HS-27A (cell line): ENCODE data around the gene CADPS2.

Experiments used
- DNase-seq: peaks from one replicate; pipeline ENCODE4 v3.0.0-alpha.2; 2012; ENCODE audit warnings: low read depth, missing footprints

The CADPS2 gene

DNA sequence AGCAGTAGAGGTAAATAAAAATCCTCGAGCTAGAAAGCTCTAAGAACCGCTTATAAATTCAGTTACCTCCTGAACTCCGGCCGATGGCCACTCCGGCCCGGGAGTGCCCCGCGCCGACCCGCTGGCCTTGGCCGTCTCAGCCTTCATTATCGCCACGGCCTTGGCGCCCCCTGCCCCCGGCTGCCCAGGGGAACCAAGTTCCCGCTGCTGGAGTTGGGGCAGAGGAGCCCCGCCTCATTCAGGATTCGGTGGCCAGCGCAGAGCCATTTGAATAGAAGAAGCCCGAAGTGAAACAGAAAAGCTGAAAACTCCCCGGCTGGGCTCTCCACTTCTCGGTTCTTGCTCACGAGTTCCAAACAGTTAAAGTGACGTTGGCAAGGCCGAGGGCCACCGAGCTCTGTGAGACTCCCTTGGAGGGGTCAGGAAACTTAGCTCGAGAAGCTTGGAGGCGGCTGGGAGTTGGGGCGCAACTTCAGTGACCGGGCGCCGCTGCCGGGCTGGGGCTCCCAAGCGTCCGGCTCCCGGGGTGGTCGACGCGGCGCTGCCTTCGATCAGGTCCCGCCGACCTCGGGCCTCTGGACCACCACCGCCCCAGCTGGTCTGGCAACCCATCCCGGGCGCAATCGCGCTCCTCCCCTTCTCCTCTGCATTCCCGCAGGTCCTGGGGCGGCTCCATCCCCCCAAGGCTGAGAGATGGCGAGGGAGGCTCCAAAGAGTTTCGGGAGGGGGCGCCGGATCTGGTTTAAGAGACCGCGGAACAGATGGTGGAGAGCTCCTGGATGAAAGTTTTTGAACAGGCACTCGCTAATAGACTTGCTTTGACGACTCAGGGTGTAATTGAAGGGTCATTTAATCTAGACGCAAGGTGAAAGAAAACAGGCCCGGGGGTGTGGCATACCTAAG is 575.9 kb downstream of the CADPS2 start:
- DNase-seq, result no peak

GRCh38 chr7:122309421-122309820 is 576.8 kb downstream of the CADPS2 start:
- no peak for DNase-seq

DNA sequence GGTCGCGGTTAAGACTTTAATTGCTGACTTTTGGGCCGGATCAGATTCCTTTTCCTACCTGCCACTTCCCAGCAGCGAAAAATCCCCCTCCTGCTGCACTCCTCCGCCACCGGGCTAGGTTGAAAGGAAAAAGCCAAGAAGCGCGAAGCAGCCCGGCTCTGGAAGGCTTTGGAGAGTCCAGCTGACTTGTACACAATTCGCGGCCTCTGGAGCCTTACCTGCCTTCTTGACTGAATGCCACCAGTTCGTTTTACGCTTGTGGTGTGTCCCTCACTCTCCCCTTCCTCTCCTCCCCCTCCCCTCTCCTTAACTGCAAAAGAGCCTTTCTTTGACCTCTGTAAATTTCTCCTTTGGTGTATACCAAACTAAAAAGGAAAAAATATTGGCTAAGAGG is 579.0 kb downstream of the CADPS2 start:
- DNase-seq, result no peak

DNA sequence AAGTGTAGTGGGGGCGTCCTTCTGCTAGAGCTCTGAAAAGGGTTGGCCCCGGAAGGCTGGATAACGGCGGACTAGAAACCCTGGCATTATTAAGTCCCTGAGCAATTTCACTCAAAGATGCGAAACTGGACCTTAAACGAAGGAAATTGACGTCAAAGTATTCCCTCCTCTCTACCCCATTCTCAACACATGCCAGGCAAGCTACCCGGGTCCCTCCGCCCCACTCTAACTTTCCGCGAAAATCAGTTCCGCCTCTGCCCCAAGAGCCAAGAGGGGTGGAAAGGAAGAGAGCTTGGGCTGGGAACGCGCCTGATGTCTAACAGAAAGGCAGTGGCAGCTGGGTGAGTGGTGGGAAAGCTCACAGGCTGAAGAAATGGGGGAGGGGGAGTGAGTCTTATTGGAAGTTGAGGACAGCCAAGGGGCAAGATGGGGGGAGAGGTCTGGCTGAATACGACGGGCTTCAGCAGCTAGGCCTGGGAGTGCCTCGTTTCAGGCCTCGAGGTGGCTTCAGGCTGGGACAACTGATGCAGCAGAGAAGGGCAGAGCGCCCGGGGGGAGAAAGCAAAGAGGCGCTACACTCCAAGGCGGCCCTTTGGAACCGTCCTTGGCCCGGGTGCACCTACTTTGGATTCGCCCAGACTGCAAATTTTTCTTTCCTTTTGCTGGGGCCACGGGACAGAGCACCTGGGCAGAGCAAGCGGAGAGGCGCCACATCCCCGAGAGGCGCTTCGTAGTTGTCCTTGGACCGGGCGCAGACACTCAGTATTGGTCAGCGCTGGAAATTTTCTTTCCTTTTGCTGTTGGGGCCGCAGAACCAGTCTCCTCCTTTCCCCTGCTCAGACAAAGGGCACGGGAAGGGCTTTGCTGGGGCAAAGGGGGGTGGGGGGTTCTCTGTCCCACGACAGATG is 579.7 kb downstream of the CADPS2 start:
- no peak for DNase-seq

GRCh38 chr7:122305475-122306319 is 580.6 kb downstream of the CADPS2 start:
- DNase-seq, result no peak

GRCh38 chr7:122304996-122305421 is 581.3 kb downstream of the CADPS2 start:
- no peak for DNase-seq

DNA sequence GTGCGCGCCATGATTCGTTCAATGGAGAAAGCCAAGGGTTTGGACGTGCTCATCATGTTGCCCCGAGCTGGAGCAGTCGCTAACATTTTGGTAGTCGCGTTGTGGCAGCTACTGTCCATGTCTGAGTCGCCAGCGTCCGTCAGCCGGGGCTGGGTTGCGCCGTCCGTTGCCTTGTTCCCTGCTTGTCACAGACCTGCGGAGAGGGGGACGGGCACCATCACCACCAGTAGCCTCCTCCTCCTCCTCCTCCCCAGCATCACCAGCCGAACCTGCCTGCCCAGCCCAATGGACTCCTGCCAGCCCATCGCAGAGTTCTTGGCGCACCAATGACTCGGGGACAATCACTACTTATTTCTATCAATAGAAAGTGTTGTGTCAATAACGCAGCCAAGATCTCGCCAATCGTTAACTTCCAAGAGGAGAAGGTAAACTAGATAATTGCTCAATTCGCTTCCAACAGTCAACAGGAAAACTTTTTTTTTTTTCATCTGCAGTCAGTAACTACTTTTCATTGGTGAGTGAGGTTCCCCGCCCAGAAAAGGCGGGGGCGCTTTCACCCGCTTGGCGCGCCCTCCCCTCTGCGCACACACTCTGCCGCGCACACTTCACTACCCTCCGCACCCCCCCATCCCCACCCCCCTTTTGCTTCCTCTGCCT is 581.8 kb downstream of the CADPS2 start, which contains the start of gene FEZF1:
Gene FEZF1, minus strand, starts transcription at position 432 of the 657 bp plus-strand sequence. Its CDS starts 313 bp downstream, at position 119.
- DNase-seq, result no peak

- DNase-seq, result no peak
These were observed 582.5 kb downstream of the CADPS2 start for GRCh38 chr7:122303531-122304318.

- DNase-seq, result no peak
These were observed 583.3 kb downstream of the CADPS2 start for GRCh38 chr7:122302761-122303530.

GRCh38 chr7:122301858-122302760 is 584.2 kb downstream of the CADPS2 start:
- DNase-seq, result no peak

DNA sequence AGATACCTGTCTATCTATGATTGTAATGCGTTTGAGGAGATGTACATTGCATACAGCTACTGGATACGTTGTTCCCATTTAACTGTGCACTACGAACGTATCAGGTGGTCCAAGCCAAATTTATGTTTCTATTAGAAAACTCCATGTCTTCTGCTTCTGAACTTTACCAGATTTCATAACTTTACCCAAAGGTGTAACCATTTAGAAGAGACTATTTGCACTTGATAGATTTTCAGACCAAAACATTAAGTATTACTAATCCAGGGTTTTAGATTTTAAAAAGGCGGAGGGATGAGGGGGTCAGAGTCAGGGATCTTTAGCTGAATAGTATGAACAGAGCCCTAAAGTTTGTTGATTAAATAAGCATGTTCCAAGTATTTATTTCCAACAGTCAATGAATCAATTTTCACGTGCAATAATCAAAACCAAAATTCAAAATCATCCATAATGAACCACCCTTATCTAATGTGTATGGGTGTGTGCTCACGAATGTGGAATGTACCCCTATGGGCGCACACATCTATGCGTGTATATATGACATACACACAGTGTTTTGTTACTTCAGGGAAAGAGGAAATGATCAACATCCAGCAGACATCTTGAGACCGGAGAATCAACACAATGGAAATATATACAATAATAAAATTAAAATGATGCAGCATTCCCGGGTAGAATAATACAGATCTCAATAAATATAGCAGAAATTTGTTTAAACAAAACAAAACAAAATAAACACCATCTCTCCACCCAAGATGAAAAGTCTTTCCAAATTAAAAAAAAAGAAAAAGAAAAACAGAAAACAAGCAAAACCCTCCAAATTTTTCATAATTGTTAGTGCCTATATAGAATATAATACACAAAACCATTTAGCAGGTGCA is 585.1 kb downstream of the CADPS2 start:
- DNase-seq, result no peak

DNA sequence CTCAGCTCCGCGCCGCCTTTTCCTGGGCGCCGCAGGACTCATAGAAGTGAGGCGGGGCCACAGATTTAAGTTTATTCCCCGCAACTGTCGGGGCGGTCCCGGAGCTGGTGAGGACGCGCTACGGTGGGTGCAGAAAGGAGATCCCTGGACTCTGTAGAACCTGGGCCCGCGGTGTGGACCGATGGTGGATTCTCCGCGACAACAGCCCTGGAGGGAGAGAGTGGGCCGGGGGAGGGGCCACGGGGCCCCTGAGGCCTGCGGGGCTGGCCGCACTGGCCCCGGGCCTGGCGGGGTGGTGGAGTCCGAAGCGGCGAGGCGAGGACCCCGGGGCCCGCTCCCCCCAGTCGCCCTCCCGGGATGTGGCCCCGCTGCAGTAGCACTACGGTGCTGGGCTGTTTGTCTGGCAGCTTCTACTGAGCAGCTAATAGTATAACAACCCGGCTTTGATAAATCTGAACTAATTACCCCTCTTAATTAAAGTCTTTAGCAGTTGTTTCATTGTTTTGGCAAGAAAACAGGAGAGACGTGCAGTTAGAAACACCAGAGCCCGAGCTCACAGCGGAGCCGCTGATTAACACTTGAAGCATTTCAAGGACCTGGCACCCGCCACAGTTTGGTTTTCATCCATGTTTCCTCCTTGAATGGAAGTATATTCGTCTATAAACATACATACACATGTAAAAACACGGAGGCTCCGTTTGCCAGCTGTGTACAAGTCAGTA is 585.9 kb downstream of the CADPS2 start:
- no peak for DNase-seq

DNA sequence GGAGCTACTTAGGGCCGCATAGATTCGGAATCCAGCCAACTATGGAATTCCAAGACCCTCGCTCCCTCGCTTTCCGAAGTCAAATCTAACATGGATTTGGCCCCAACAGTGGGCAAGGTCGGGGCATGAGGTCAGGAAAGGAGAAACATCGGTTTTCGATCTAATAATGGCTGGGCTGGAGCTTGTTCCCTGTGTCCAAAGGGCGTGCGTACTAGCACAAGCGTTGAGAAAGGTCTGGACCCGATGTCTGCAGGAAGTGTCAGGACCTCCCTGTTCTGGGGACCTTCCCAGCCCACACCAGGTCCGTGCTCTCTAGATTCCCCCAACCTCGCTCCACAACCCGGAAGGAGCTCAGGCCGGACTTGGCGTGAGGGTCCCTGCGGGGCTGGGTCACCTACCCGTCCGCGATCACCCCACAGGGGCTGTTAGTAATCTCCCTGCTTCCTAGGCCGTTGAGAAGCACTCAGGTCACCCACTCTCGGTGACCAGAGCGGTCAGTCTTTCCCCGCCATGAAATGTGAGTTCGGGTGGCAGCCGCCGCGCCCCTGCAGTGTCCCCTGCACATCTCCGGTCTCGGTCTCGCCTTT is 586.5 kb downstream of the CADPS2 start:
- no peak for DNase-seq

- DNase-seq, result no peak
These were observed 587.6 kb downstream of the CADPS2 start for GRCh38 chr7:122298618-122299017.

DNA sequence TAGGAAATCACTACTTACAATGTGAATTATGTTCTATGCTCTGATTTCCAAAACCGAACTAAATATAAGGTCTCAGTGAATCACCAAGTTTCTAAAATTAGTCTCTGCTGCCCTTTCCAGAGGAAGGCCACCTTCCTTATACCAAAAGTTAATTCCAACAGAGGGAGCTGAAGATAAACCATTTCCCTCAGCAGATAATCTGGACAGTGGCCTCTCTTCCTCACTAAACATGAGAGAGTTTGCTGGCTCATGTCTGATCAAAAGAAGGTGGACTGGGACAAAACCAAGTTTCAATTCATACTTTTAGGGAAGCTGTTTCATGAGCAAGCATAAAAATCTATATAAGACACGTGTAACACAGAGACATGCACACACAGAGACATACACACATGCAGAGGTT is 588.1 kb downstream of the CADPS2 start:
- no peak for DNase-seq

DNA sequence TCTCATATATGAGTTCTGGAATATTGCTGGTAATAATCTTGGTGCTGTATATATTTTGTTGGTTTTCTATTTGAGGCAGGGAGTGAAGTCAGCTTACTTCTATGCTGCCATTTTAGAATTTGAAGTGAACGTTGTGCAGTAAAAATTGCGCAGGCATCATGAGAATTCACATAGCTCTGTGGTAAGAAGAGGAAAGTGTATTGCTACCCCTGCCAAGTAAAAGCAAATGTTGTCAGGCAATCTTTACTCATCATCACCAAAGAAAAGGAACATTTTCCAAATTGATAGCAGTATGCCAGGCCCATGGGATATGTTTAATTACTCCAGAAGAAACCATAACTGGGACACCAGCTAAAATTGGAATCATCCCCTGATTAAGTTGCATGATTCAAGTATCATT is 595.1 kb downstream of the CADPS2 start:
- no peak for DNase-seq

DNA sequence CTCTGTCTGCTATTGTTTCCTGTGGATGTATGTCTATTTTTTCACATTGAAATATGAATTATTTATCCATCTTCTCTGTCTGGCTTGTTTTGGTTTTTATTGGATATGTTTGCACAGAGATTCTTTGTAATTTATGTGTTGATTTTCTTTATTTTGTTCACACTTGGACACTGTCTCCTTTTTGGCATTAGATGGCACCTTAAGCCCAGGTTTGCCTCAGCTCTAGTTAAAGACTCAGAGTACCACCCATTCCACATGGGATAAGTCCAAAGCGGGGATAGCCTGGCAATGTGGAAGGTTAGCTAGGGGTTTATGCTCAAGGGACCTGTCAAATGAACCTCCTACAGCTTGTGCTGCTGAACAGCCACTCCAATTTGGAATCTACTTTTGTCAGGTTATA is 595.8 kb downstream of the CADPS2 start:
- DNase-seq, result no peak
